Ishikawa (cell line): ENCODE measurements around the gene NEURL1.

Experiments used
- CEBPB ChIP-seq: IDR thresholded peaks from 2 replicates; pipeline ENCODE4 v1.6.1; 2012
- NFIC ChIP-seq: IDR thresholded peaks from 2 replicates; pipeline ENCODE4 v1.6.1; 2012
- TAF1 ChIP-seq: IDR thresholded peaks from 2 replicates; pipeline ENCODE4 v1.6.1; 2012; ENCODE audit warnings: low read depth, mild to moderate bottlenecking

DNA sequence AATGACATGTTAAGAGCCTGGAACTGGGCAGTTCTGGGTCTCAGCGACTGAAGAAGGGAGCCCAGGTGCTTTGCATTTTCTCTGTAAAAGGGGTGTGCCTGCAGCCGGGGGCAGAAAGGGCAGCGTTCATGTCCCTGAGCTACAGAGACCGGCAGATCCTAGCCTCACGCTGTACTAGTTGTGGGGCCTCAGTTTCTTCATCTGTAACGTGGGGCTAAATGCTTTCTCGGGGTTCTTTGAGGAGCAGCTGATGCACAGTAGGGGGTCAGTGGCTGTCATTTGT, 79.6 kb downstream of the NEURL1 start:
- no peak for TF ChIP-seq CEBPB
- TF ChIP-seq NFIC, result no peak
- TF ChIP-seq TAF1, result no peak
